Kidney glomerular epithelial cell (primary cell): ENCODE results near the gene PTGES3.

Source experiments
- DNase-seq: peaks from one replicate; lab custom pipeline; 2025; lab: John Stamatoyannopoulos, UW

PTGES3 gene

DNA sequence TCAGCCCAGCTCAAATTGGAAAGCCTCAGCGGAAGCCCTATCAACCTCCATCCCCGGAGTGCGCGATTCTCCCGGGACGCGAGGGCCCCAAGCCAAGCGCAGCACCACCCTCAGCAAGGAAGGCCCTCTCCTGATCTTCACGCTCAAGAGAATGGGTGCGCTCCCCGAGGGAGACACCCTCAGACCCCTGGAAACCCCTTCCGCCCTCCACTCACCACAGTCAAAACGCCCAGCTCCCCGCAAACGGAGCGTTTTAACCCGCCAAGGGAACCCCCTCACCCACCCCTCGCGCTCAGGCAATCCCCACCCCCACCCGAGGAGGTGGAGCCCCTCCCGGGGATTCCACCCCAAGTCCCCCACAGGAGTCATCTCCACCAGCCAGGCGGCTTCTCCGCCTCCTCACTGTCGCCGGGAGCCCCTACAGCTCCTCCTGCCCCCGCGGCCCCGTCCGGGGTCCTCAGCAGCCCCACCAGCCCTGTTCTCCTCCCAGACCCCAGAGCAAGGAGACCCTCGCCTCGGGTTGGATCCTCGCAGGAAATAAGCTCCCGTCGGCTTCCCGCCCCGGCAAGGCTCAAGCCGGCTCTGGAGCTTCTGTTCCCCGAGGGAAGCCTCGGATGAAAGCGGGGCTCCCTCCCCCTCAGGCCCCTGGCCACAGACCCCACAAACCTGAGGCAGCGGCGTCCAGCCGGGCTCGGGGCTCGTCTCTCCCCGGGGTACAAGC lies 58.5 kb downstream of the PTGES3 start:
- no peak for DNase-seq

DNA sequence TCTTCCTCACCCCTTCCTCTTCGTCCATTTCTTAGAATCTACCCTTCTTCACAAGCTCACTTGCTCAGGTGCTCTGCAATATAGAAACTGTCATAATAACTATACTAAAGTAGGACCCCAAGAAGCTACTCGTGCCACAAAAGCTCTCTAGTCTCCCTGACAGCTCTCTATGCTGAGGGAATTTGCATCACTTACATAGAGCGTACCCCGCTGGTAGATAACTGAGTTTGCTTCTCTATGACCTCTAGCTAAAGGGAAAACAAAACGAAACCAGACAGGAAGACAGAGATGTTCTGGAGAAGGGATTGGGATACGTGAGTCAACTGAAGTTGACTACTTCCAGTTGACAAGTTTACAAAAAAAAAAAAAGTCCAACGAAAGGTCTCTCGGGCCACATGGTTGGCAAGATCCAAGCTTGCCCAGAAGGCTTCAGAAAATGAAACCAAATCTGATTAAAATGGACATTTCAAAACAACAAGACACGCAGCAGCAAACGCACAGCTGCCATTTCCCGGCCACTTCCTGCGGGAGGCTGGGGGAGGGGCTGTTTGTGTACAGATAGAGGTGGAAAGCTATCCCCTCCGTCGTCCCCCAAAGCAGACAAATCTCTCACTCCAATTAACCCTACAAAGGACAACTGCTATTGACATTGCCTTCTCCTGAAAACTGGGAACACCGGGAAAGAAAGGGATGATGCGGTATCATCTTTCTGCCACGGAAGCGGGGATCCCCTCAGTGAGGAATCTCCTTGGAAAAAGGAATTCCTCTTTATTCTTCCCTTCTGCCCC lies 59.2 kb downstream of the PTGES3 start:
- DNase-seq = peak; percentile 45

DNA sequence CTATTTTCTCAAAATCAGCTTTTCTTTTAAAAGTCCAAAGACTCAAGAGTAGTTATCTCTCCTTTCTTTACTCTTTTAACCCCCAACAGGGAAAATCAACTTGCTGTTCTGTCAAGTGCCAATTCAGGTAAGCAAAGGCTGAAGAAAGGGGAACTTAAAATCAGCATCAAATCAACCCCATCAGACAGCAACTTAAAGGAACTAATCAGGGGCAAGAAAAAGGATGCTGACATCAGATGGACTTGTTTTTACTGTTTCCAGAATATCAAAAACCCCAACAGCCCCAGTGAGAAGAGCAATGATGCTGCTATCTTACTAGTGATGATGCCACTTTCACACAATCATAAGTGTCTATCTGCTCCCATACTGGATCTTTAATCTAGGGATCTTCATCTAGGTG lies 61.4 kb downstream of the PTGES3 start:
- DNase-seq = no peak

DNA sequence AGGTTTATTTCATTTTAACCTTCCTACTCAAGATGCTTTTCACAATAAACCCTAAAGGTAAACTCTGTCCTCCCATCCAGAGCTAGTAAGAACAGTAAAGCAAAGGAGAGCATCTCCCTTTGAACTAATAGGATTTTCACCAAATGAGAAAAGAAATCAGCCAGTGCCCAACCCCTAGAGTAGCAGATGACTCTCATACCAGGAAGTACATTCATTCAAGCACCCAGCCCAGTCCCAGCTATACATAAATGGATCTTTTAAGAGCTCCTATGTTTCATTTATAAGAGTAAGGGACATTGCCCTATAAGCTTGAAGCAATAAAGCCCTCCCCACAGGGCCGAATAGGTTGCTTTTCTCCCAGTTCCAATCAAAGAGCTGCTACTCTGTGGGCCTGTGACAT lies 65.5 kb downstream of the PTGES3 start:
- DNase-seq = no peak

DNA sequence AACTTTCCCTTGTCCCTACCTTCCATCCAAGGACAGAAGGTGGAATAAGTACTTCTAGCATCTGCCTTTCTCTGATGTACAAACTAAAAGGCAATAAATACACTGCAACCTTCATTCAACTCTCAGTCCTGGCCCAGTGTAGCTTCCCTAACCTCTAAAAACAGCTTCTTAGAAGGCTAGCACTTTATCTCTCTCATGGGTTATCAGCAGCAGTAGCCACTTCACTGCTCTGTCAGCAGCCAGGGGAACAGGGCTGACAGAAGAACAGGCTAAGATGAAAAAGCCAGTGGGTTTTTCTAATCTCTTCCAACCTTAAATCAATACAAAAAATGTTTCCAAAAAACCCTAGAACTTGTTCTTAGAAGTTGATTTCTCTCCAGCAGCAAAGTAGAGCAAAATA lies 71.2 kb downstream of the PTGES3 start:
- DNase-seq = no peak

DNA sequence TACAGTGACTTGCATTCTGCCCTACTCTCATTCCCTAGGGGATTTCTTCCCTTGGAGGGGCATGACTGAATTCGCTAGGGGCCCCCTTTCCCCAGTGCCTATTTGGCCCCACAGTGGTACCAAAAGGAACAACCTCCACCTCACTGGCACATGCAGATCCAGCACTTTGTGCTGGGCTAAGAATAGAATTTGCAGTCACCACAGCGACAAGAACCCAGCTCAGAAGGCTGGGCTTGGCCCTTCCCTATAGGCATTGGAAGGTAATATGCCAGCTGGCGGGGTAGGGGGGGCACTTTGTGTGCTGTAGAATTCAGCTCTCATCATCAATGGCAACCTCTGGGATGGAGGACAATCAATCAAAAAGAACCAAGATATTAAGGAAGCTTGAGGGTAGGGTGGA lies 71.8 kb downstream of the PTGES3 start:
- no peak for DNase-seq

DNA sequence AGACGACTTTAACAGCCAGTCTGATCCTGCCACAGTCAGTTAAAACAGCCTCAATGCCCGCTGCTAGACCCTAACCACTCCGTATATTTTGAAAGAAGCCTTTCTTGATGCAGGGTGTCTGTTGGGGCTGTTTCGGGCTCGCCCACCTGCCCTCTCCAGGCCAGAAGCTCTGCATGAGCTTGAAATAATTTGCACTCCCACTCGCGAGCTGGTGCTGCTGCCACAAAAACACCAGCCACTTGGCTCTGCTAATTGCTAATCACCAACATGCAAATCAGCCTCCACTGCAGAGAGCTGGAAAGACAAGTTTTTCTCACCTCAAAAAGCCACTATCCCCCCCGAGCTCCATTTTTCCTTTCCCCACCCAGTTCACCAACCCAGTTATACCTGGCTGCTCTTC lies 73.5 kb downstream of the PTGES3 start:
- no peak for DNase-seq
